Fibroblast of peridontal ligament (primary cell): ENCODE data around the gene TTC39B.
"Not testable (repeated sequence)": the region's sequence is repeated elsewhere in the genome, so short reads cannot be mapped to it uniquely, and the experiment has no call there.

Source experiments
- DNase-seq: peaks from one replicate; pipeline ENCODE4 v3.0.0-alpha.2; 2010; ENCODE audit errors: extremely low read depth

Gene TTC39B

DNA sequence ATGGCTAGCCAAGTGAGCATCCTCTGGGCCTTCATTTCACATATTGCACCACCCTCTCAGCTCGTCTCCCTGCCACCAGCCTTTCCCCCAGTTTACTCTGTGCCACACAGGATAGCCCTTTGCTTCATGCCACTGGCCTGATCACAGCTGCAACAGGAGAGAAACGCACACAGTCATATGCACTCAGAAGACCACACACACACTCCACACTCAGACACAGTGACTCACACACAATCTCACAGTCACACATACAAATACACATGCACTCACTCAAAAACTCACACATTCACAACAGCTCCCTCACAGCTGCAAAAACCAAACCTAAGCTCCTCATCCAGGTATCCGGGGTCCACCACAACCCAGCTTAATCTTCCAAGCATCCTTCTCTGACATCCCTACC is 38.7 kb downstream of the TTC39B start:
- DNase-seq, result no peak

DNA sequence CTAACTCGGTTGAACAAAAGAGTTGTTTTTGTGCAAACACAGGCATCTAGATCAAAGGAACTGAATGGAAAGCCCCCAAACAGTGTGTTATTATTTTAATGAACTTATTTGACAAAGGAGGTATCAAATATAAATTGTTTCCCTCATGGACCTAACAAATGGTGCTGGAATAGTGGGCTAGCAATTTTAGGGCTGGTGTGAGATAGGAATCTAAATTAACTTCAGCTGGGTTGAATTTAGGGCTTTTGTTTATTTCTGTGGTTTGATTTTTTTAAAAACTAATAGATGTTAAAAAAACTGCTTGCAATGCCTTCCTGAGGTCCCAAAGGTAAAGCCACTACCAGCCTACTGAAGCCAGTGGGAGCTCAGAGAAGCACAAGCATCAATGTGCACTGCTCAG is 42.1 kb downstream of the TTC39B start:
- DNase-seq, result no peak

DNA sequence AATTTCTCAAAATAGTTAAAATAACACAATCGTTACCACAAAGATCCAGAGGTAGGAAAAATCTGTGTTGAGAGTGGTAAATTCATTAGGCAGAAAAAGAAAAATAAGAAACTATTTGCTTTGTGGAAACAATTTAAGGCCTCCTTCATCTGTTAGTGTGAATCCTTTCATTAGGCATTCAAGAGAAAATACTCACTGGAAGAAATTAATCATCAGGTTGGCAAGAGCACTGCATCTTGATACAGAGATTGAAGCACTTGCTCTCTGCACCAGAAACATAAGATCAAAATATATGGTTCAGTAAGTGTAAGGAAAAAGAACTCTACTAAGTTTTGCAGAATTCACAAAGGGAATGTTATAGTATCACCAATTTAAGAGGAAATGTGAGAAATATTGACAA is 44.4 kb downstream of the TTC39B start:
- no peak for DNase-seq

DNA sequence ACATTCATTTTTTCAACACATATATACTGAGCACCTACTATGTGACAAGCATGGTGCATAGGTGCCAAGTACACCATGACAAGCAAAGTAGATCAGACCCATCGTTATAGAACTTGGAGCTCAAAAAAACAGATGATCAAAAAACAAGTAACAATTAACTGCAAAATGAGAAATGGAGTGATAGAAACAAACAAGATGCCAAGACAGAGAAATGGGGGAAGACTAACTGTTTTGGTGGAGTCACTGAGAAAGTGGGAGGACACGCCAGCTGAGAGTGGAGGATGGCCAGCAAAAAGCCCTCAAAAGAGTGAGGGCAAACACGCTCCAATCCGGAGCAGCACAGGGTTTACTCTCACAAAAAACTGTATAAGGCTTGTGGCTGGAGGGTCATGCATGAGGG is 50.6 kb downstream of the TTC39B start:
- no peak for DNase-seq

DNA sequence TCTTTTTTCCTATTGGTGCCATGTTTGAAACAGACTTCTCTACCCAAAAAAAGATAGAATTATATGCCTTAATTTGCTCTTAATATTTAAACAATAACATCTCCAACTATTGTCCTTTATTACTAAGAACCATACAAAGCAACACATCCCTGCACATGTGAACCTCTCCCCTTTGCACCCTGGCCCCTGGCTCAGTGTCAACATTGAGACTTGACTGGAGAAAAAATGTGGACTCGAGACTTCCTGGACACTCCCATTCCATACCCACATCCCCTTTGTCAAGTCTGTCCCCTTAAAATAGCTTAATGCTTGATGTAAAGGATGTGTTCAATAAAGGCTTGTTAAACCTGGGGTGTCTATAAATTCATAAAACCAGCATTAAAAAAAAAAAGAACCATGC is 53.2 kb downstream of the TTC39B start:
- no peak for DNase-seq

DNA sequence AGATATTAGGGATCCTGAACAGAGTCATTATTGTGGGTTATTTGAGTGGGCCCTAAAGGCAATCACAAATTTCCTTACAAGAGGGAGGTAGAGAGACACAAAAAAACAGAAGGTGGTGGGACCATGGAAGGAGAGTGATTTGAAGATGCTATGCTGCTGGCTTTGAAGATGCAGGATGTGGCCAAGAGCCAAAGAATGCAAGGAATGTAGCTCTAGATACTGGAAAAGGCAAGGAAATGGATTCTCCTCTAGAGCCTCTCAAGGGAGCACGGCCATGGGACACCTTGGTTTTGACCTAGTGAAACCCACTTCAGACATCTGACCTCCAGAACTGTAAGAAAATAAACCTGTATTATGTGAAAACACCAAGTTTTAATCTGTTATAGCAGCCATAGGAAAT is 53.8 kb downstream of the TTC39B start:
- no peak for DNase-seq

DNA sequence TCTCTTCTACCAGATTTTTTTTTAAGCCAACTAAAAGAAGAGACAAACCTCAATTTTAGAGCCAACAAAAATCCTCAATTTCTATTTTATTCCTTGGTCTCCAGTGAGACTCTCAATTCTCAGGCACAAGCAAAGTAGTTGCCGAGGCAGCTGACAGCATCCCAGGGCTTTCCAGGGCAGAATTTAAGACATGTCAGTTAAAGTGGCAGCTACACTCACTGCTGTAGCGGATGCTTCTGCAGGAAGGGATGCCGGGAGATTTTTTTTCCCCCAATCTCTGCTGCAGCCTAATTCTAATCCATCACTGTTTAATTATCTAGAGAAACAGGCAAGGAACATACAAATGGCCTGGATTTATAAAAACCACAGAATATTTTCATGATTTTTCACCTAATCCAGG is 57.0 kb downstream of the TTC39B start:
- peak; percentile 30 for DNase-seq

DNA sequence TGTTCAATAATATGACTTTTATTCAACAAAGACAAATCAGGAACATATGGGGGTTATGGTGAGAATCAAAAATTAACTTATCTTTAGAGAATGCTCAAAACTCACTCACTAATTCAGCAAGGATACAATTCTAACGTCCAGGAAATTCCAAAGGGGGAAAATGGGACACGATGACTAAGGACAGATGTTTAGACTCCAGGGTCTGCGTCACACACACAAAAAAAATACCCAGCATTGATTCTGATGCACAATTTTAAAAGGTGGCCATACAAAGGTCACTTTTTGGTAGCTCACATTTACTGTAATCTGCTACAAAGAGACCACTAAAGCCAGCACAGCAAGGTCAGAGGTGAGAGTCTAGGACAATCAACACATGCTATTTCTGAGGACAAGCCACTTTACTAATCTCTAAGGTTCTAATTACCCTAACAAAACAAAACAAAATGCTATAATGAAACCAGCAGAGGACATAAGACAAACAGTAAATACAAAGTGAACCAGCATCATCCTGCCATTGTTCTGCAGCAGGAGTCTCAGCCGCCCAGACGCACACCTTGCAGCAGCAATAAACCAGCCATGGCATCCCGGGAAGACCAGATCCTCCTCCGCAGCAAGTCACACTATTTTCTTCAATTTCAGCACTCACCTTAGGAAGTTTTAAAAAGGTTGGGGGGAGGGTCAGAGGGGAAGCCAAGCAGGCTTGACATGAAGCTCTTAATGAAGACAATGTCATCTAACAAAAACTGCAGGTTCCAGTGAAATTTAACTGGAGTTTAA is 57.8 kb downstream of the TTC39B start:
- DNase-seq, result peak; percentile 75

DNA sequence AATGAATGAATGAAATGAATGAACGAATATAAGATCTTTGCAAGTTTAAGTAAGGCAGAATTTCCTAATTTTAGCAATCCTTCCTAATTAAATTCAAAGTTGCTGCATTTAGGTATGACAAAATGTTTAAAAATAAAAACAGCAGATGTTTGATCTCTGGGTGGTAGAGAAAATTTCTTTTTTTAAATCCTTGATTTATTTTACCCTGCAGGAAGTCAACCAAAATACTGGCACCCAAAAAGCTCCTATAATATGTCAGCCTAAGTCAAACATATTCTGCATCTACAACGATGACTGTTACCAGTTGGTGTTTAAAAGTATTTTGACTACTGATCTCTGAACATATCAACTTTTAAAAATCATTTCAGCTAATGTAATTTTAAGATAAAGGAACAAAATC is 58.4 kb downstream of the TTC39B start:
- no peak for DNase-seq

DNA sequence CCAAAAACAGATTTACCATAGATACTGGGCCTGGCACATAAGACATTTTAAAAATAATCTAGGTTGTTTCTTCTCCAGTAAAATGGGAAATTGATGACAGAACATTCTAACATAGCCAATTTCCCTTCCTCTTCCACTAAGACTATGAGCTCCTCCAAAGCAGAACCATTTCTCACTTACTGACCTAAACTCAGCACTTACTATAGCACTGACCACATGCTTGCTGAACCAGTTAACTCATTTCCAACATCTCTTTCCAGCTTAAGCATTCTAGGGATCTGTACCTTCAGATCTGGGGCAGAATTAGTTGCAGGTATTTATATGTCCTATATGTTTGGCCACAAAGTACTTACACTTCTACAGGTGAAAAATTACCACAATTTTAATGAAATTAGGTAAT is 58.9 kb downstream of the TTC39B start:
- DNase-seq, result no peak

DNA sequence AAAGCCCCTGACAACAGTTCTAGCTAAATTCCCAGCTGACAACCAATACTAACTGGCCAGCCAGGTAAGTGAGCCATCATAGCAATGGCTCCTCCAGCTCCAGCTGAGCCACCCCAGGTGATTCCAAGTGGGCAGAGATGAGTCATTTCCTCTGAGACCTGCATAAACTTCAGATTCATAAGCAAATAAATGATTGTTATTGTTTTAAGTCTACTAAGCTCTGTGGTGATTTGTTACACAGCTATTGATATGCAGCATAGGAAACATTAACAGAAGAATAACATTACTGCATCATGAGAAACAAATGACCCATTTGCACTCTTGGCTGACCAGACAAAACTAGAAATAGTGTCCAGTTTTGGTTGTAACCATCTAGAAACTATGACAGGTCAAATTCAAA is 60.3 kb downstream of the TTC39B start:
- no peak for DNase-seq

DNA sequence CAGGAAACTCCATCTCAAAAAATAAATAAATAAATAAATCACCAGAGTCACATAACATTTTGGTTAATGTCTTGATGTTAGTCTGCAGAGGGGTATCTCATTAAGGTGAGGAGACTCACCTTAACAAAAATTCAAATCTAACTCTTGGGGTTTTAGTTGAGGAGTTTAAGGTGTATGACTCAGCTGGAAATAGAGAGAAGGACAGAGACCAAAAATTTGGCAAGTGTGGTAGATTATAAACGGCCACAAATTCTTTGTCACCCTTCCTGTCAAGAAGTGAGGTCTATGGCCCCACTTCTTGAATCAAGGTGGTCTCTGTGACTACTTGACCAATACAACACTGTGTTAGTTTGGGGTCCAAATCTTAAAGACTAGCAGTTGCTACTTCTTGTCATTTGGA is 60.8 kb downstream of the TTC39B start:
- no peak for DNase-seq

DNA sequence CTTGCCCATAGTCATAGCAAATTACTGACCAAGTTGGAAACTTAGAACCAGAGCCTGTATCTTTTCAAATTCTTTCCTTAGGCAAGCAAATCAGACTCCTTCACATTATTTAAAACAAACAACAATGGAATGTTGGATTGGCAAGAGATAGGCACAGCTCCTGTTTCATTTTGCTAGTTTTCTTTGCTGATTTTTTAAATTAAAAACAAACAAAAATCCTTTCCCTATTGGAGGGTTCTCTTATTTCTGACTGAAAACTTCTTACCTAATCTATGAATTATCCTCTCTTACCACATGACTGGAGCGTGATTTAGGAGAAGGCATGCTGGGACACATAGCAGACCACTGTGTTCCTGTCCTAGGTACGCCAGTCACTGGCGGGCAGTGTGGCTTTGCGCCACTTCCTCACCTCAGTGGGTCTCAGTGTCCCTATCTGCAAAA is 63.0 kb downstream of the TTC39B start:
- peak; percentile 95 for DNase-seq

DNA sequence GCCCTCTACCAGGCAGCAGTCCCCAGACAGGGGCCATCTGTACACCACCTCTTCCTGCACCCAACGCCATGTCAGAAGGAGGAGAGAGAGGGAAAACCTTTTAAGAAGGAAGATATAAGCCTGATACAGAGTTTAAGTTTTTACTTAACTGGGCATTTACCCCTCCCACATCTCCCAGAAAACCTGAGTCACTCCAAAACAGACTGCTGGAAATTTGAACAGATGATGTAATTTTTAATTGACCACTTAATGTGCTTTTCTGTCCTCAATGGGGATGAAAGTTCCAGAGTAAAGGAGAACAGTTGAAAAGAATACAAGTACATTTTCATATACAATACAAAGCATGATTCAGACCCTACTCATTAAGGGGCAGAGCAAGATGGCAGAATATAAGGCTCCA is 63.9 kb downstream of the TTC39B start:
- peak; percentile 75 for DNase-seq

DNA sequence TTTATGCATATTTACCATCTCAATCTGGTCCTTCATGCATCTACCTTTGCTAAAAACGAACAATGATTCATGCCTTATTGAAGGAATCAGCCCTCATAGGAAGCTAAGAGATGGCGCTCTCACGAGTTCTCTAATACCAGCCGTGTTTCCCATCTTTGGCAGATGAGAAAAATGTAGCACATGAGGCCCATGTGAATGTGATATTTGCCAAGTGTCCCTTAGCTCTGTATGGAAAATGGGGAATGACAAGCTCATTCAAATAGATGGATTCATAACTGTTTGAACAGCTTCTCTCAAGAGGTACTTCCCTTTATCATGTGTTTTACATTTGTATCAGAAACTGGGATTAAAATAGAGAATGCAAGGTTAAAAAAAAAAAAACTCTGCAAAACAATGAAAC is 66.1 kb downstream of the TTC39B start:
- no peak for DNase-seq

DNA sequence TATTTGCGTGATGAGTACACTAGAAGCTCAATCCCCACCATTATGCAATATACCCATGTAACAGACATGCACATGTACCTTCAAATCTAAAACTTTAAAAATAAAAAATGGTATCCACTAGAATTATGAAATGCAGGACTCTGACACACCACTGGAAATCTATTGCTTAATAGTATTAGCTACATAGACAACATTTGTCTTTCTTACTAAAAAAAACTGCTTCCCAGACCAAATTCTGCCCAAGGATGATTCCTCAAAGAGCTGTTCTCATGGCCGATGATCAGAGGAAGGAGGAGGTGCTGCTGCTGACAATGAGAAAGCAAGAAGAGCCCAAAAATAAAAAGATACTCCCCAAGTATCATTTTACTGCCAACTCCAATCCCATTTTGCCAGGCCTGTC is 67.2 kb downstream of the TTC39B start:
- no peak for DNase-seq

DNA sequence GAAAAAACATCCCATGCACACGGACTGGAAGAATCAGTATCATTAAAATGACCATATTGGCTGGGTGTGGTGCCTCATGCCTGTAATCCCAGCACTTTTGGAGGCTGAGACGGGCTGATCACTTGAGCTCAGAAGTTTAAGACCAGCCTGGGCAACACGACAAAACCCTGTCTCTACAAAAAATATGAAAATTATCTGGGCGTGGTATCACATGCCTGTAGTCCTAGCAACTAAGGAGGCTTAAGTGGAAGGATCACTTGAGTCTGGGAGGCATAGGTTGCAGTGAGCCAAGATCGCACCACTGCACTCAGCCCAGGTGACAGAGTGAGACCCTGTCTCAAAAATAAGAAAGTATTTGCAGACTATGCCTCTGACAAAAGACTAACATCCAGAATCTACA is 68.4 kb downstream of the TTC39B start:
- DNase-seq, result no peak

DNA sequence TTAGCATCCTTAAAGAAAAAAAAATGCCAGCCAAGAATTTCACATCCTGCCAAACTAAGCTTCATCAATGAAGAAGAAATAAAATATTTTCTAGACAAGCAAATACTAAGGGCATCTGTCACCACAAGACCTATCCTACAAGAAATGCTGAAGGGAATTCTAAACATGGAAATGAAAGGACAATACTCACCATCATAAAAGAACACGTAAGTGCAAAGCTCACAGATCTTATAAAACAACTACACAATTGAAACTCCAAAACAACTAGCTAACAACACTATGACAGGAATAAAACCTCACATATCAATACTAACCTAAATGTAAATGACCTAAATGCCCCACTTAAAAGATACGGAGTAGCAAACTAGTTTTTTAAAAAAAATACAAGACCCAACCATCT is 71.4 kb downstream of the TTC39B start:
- no peak for DNase-seq

DNA sequence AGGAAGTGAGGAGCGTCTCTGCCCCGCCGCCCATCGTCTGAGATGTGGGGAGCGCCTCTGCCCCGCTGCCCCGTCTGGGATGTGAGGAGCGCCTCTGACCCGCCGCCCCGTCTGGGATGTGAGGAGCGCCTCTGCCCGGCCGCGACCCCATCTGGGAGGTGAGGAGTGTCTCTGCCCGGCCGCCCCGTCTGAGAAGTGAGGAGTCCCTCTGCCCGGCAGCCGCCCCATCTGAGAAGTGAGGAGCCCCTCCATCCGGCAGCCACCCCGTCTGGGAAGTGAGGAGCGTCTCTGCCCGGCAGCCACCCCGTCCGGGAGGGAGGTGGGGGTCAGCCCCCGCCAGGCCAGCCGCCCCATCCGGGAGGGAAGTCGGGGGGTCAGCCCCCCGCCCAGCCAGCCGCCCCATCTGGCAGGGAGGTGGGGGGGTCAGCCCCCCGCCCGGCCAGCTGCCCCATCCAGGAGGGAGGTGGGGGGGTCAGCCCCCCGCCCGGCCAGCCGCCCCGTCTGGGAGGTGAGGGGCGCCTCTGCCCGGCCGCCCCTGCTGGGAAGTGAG is 73.0 kb downstream of the TTC39B start:
- DNase-seq, result not testable (repeated sequence)

DNA sequence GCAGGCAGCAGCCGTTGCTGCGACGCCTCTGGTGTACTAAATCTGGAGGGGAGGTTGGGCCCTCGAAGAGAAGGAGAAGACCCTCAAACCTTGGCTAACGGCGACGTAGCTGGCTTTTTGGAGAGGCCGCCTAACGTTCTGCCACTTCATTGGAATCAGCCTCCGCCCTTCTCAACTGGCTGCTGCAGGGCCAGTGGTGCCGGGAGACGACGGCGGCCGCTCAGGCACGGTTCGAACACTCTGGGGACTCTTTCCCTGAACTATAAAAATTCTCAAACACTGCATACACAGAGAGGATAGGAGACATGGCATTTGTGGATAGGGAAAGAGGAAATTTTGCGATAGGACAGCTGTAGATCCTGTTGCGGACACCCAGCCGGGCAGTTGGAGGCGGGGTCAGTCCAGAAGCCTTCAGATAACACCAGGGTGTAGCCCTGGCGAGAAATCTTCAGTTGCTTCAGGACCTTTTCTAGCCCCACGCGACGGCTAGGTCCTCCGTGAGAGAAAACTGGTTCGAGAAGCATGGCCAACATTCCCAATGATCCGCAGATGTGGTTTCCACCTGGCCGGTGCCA is 74.2 kb downstream of the TTC39B start:
- not testable (repeated sequence) for DNase-seq

DNA sequence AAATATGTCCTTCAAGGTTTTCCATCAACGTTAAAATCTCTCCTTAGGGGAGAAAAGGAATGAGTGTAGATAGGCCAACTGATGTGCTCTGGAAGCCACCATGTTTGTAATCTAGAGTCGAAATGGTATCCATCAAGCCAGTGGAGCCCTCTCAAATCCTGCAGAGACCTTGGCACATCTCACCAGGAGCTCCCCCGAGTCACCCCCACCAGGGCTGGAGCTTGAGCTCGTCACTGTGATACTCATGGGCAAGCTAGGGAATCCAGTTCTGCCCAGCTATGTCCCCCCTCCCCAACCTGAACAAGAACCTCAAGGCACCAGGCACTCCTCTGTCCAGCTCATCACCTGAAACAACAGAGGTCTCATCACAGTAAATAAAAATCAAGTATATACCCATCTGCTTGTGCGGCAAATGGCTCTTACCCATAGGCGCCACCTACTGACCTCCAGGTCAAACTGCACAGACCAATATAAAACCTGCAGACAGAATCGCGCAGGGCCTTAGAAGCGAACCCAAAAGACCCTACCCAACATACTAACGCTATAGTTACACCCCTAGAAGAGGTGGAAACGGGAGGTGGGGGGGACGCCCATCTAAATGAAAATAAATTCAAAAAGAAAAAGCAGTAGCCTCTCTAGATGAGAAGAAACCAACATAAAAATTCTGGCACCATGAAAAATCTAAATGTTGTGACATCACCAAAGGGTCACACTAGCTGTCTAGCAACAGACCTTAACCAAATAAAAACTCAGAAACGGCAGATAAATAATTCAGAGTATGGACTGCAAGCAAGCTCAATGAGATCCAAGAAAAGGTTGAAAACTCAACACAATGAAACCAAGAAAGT is 75.0 kb downstream of the TTC39B start:
- no peak for DNase-seq

DNA sequence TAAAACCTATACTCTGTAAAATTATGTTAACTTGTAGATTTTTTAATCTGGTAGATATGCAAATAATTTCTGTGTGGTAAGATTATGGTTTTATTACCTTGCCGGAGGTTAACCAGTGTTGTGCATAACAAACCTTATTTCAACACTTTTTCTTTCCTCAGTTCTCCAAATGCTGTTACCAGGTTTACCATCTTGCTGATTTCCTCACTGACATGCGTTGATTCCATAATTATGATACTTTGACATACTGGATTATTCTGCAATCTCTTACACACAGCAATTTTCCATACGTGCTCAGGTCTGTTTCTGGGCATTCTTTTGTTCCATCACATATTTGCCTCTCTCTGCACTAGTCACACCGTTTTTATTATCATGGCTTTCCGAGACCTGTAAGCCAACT is 77.6 kb downstream of the TTC39B start:
- no peak for DNase-seq

DNA sequence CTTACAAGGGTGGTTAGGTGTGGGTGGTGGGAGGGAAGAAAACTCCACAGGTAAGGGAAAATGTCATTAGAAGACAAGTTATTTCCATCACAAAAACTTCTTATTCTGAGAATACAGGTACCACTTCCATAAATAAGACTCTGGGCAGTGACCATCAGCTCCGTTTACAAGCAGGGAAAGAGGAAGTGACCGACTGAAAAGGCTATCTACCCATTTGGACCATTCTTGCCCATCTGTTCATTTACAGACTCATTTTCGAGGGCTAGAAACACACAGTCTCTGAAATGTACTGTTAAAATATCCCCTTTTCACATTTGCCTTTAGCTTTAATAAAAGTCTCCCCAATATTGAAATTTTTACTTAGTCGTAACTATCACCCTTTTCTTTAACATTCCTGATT is 79.5 kb downstream of the TTC39B start:
- DNase-seq, result no peak
